Loucy (cell line): ENCODE data around the gene IRF1.
A peak's percentile ranks its signal among the peaks of the same experiment; 100 is the strongest.

Source experiments
- EZH2phosphoT487 ChIP-seq: fragments of 200-600 bp; IDR thresholded peaks from 2 replicates; pipeline ENCODE4 v1.6.1; 2018; ENCODE audit warnings: antibody characterized with exemption, mild to moderate bottlenecking, moderate library complexity, borderline replicate concordance
- TF ChIP-seq, protein P1 (sequence below): fragments of 200-600 bp; sonication (generic); conservative IDR thresholded peaks from 2 replicates; pipeline ENCODE4 v1.5.1; 2014; ENCODE audit warnings: mild to moderate bottlenecking, antibody characterized with exemption, low read length

DNA sequence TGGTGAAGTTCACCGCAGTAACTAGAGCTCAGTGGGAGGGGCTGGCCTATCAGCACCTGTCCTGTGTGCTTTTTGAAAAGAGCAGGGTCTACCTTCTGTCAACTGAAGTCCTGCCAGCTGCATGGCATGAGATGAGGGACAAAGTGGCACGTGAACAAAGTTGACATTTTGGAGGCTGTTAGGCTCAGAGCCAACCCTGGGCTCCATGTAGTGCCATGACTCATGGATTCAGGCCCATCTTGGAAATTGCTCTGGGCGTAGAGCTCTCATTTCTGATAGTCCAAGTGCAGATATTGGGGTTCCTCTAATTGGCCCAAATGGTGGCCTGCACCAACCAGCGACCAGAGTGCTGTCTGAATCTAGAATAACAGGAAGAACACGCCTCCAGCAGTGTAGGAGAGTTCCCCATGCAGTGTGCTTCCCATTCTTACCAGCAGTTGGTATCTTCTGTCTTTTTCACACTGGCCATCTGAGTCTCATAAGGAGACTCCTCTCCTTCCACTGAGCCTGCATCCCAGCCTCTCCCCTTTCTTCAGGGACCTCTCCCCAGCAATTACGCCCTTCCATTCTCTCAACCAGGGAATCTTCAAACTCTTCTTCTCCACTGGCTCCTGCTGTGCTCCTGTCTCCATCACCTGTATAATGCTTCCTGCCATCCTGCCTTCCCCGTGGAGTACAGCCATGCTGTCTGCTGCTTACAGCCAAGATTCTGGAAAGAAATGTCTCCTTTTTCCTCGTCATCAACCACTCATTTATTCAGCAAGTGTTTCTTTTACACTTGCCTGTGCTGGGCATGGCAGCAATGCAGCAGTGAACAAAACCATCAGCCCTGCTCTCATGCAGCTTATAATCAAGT is 30.4 kb downstream of the IRF1 start:
- TF ChIP-seq, protein P1, sequence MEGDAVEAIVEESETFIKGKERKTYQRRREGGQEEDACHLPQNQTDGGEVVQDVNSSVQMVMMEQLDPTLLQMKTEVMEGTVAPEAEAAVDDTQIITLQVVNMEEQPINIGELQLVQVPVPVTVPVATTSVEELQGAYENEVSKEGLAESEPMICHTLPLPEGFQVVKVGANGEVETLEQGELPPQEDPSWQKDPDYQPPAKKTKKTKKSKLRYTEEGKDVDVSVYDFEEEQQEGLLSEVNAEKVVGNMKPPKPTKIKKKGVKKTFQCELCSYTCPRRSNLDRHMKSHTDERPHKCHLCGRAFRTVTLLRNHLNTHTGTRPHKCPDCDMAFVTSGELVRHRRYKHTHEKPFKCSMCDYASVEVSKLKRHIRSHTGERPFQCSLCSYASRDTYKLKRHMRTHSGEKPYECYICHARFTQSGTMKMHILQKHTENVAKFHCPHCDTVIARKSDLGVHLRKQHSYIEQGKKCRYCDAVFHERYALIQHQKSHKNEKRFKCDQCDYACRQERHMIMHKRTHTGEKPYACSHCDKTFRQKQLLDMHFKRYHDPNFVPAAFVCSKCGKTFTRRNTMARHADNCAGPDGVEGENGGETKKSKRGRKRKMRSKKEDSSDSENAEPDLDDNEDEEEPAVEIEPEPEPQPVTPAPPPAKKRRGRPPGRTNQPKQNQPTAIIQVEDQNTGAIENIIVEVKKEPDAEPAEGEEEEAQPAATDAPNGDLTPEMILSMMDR = peak; percentile 36
- TF ChIP-seq EZH2phosphoT487 = no peak
